ENCODE measurements around the gene EGFL7.
A peak's percentile ranks its signal among the peaks of the same experiment; 100 is the strongest.

EGFL7 gene

GRCh38 chr9:136662656-136663581, at the start of gene EGFL7:
Gene EGFL7 (plus strand): TSS chr9:136662916. CDS start chr9:136668283, 5,367 bp downstream.
- DNase-seq (ENCODE audit: low read depth, low spot score): no peak

GRCh38 chr9:136613824-136614371, 48.8 kb upstream of the EGFL7 start:
- DNase-seq (ENCODE audit: low read depth, low spot score): no peak

- DNase-seq (ENCODE audit: low read depth, low spot score): no peak
Measured at GRCh38 chr9:136614372-136614922, 48.3 kb upstream of the EGFL7 start.

- DNase-seq (ENCODE audit: low read depth, low spot score): peak; percentile 68
Measured at GRCh38 chr9:136614967-136615623, 47.6 kb upstream of the EGFL7 start.

GRCh38 chr9:136615631-136616306, 46.9 kb upstream of the EGFL7 start:
- no peak for DNase-seq (ENCODE audit: low read depth, low spot score)

- DNase-seq (ENCODE audit: low read depth, low spot score): no peak
Measured at GRCh38 chr9:136616307-136616635, 46.4 kb upstream of the EGFL7 start.

GRCh38 chr9:136616948-136617695, 45.6 kb upstream of the EGFL7 start:
- no peak for DNase-seq (ENCODE audit: low read depth, low spot score)

GRCh38 chr9:136617746-136618579, 44.8 kb upstream of the EGFL7 start:
- DNase-seq (ENCODE audit: low read depth, low spot score): no peak

GRCh38 chr9:136618580-136619547, 43.9 kb upstream of the EGFL7 start:
- DNase-seq (ENCODE audit: low read depth, low spot score): no peak

- DNase-seq (ENCODE audit: low read depth, low spot score): no peak
Measured at GRCh38 chr9:136619742-136620440, 42.8 kb upstream of the EGFL7 start.

GRCh38 chr9:136620441-136621018, 42.2 kb upstream of the EGFL7 start:
- DNase-seq (ENCODE audit: low read depth, low spot score): no peak

GRCh38 chr9:136621019-136621733, 41.5 kb upstream of the EGFL7 start:
- DNase-seq (ENCODE audit: low read depth, low spot score): no peak

- DNase-seq (ENCODE audit: low read depth, low spot score): no peak
Measured at GRCh38 chr9:136621734-136622093, 41.0 kb upstream of the EGFL7 start.

GRCh38 chr9:136622538-136622948, 40.2 kb upstream of the EGFL7 start:
- DNase-seq (ENCODE audit: low read depth, low spot score): no peak

GRCh38 chr9:136623016-136623841, 39.5 kb upstream of the EGFL7 start:
- no peak for DNase-seq (ENCODE audit: low read depth, low spot score)

GRCh38 chr9:136623842-136624183, 38.9 kb upstream of the EGFL7 start:
- no peak for DNase-seq (ENCODE audit: low read depth, low spot score)

Measured in ELF-1 (cell line).